Astrocyte of the hippocampus (primary cell): ENCODE data around the gene CACNA1B.
"Not testable (repeated sequence)": the region's sequence is repeated elsewhere in the genome, so short reads cannot be mapped to it uniquely, and the experiment has no call there.

Source experiments
- DNase-seq: peaks from one replicate; pipeline ENCODE4 v3.0.0; 2011; ENCODE audit warnings: low read depth, low spot score

Gene CACNA1B

DNA sequence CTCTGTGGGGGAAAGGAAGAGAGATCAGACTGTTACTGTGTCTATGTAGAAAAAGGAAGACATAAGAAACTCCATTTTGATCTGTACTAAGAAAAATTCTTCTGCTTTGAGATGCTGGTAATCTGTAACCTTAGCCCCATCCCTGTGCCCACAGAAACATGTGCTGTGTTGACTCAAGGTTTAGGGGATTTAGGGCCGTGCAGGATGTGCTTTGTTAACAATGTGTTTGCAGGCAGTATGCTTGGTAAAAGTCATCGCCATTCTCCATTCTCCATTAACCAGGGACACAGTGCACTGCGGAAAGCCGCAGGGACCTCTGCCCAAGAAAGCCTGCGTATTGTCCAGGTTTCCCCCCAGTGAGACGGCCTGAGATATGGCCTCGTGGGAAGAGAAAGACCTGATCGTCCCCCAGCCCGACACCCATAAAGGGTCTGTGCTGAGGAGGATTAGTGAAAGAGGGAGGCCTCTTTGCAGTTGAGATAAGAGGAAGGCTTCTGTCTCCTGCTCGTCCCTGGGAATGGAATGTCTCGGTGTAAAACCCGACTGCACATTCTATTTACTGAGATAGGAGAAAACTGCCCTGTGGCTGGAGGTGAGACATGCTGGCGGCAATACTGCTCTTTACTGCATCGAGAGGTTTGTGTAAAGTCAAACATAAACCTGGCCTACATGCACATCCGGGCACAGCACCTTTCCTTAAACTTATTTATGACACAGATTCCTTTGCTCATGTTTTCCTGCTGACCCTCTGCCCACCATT lies 255.5 kb downstream of the CACNA1B start:
- not testable (repeated sequence) for DNase-seq

- DNase-seq: not testable (repeated sequence)
These were observed 257.0 kb downstream of the CACNA1B start for GRCh38 chr9:138134581-138134980.

DNA sequence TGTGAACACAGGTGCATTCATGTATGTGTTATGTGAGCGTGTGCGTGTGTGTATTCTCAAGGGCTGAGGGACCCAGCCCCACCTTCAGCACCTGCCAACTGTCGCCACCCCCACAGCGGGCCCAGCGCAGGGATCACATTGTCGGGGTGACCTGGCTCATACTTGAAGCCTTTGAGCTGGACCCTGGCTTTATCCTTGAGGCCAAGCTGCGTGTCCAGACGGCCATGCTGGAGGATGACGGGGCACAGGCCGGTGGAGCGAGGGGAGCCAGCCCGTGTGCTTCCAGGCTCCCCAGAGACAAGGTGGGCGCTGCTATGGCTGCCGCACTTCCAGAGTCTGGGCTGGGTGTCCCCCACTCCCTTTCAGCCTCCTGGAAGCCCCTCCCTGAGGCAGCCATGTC lies 261.5 kb downstream of the CACNA1B start:
- not testable (repeated sequence) for DNase-seq

GRCh38 chr9:138140980-138141379 lies 263.4 kb downstream of the CACNA1B start:
- DNase-seq: not testable (repeated sequence)

DNA sequence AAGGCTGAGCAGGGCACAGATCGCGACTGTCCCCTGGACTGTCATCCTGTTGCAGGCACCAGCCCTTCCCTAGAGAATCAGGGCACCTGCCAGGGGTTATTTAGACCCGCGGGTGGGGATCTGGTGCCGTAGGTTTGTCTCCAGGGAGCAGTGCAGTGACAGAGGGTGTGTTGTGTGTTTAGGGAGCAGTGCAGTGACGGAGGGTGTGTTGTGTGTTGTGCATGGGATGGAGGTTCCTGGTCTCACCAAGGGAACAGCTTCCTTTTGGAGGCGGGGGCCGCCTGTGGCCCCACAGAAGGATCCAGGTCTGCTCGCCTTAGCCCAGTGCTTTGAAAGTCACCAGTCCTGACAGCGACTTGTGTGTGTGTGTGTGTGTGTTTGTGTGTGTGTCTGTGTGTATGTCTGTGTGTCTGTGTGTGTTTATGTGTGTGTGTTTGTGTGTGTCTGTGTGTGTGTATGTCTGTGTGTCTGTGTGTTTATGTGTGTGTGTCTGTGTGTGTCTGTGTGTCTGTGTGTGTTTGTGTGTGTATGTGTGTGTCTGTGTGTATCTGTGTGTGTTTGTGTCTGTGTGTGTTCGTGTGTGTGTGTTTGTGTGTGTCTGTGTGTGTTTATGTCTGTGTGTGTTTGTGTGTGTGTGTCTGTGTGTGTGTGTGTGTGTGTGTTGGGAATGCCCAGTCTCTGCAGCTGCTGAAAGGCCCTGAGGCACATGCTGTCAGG lies 265.1 kb downstream of the CACNA1B start:
- DNase-seq: not testable (repeated sequence)

DNA sequence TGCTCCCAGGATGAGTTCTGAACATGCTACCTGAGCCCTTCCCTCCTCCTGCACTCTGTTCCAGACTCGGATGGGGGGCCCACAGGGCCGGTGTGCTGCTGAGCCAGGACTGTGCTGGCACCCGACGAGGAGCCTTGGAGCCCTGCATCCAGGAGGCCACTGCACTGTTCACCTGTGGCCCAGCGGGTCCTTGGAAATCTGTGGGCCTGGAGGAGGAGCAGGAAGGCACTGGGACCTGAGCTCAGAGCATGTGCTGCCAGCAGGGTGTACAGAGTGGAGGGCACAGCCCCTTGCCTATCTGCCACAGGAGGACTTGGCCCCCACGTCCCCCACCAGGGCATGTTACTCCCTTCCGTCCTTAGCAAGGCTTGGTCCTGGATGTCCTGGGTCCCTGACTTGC lies 265.9 kb downstream of the CACNA1B start:
- not testable (repeated sequence) for DNase-seq

DNA sequence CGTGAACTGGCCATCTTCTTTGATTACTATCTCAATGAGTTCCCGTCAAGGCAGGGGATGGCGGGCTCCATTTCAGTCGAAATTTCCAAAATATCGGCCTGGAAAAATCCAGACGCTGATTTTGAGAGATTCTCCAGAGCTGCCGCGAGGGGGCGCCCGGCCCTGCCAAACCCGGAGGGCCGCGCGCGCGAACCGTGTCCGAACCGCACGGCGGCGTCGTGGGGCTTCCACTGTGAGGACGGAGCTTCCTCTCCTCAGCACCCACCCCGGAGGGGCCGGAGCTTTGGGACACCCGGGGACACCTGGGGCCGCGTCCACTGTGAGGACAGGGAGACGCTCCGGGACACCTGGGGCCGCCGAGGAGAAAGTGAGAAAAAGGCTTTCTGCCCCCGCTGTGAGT lies 270.0 kb downstream of the CACNA1B start:
- peak; percentile 30 for DNase-seq

GRCh38 chr9:138149672-138150656 lies 272.4 kb downstream of the CACNA1B start:
- DNase-seq: peak; percentile 11

DNA sequence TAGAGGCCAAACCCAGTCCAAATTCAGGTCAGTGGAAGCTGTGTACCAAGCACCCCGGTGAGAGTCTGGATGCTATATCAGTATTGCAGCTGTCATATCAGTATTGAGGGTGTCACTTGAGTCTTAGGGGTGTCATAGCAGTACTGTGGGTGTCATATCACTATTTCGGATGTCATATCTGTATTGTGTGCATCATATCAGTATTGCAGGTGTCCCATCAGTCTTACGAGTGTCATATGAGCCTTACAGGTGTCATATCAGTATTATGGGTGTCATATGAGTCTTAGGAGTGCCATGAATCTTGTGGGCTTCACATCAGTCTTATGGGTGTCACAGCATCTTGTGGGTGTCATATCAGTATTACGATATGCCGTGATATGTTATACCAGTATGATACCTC lies 278.2 kb downstream of the CACNA1B start:
- DNase-seq: not testable (repeated sequence)

GRCh38 chr9:138166793-138167192 lies 289.2 kb downstream of the CACNA1B start:
- not testable (repeated sequence) for DNase-seq
